ENCODE results near the gene TSLP. TPM values are rescaled to one million over a fixed set of nuclear protein-coding genes. Genes with fewer than 3 reads are reported as not detected.

The TSLP gene
- total RNA-seq, 6 experiments from 2014 or later: 0.74 to 2.4 (median 1.4) TPM

DNA sequence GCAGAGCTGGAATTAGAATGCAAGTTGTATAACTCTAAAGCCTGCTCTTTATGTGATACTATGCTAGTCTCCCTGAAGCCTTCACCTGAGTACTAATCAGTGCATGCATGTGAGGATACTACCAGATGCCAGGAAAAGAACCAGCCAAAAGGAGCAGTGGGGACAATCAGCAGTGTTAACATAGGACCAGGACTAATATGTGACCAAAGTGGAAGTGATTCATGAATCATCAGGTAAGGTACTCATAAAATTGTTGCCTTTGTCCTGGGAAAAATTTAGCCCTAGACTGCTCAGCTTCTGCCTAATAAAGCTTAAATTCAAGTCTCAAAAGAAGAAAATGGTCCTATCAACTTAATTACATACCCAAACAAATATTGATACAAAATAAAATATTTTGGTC is 13.4 kb upstream of the TSLP start:
- ATAC-seq (no peak), DNase-seq (no peak)
- no peaks in the 10 kb centered on the region for H3K27me3 ChIP-seq
- no peaks in the 10 kb centered on the region for H3K9me3 ChIP-seq
- H3K36me3 ChIP-seq: no peaks in the 10 kb centered on the region
- intact Hi-C loops (cut with DNase I): no loop called here
- peaks cover 0 to 2% (median 0%) of the 10 kb centered on the region in 4 donors for H3K4me1 ChIP-seq
- H3K4me3 ChIP-seq: no peak overlapping the region
- no peak for TF ChIP-seq POLR2A (IDR thresholded peaks at IDR 0.05)
- TF ChIP-seq, protein P1, sequence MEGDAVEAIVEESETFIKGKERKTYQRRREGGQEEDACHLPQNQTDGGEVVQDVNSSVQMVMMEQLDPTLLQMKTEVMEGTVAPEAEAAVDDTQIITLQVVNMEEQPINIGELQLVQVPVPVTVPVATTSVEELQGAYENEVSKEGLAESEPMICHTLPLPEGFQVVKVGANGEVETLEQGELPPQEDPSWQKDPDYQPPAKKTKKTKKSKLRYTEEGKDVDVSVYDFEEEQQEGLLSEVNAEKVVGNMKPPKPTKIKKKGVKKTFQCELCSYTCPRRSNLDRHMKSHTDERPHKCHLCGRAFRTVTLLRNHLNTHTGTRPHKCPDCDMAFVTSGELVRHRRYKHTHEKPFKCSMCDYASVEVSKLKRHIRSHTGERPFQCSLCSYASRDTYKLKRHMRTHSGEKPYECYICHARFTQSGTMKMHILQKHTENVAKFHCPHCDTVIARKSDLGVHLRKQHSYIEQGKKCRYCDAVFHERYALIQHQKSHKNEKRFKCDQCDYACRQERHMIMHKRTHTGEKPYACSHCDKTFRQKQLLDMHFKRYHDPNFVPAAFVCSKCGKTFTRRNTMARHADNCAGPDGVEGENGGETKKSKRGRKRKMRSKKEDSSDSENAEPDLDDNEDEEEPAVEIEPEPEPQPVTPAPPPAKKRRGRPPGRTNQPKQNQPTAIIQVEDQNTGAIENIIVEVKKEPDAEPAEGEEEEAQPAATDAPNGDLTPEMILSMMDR (IDR thresholded peaks at IDR 0.05): no peak
- H3K27ac ChIP-seq: no peak overlapping the region

DNA sequence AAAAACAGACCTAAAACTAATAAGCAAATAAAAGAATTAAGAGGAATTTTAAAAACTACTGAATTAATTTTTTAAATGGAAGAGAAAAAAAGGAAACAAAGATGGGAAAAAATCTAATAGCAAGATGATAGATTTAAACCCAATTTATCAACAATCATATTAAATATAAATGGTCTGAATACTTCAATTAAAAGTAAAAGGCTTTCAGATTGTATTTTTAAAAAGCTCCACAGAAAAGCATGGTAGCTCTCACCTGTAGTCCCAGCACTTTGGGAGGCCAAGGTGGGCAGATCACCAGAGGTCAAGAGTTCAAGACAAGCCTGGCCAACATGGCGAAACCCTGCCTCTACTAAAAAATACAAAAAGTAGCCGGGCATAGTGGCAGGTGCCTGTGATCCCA is 11.3 kb upstream of the TSLP start:
- intact Hi-C loops (cut with DNase I): no loop called here
- 74% methylated on average over 2 of the region's 2 CpGs for WGBS (ENCODE audit: insufficient coverage, low coverage, low lambda C conversion rate, missing lambda C conversion rate)
- no peak overlapping the region for H3K4me3 ChIP-seq
- H3K4me1 ChIP-seq: peaks cover 0 to 15% (median 0%) of the 10 kb centered on the region in 4 donors
- TF ChIP-seq POLR2A (IDR thresholded peaks at IDR 0.05): no peak
- TF ChIP-seq, protein P1 (IDR thresholded peaks at IDR 0.05): no peak
- no peaks in the 10 kb centered on the region for H3K9me3 ChIP-seq
- H3K27ac ChIP-seq: no peak overlapping the region
- no peaks in the 10 kb centered on the region for H3K27me3 ChIP-seq
- DNase-seq: no peak
- no peak for ATAC-seq
- no peaks in the 10 kb centered on the region for H3K36me3 ChIP-seq

DNA sequence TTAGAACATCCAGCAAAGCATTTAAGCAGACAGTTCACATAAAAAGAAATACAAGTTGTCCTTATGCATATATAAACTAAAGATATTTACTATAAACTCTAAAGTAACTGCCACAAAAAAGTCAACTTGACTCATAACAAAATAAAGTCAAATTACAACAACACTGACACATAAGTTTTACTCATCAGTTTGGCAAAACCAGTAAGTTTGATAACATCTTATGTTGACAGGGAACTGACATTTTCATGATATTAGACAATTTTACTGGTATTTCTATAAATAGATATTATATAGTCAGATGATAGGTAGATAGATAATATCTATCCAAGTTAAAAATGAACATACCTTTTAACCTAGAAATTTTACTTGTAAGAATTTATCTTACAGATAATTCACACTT is 9.9 kb upstream of the TSLP start:
- no peak for ATAC-seq
- Histone ChIP-seq H3K4me3 (no peak overlapping the region), H3K27ac (no peak overlapping the region), H3K36me3 (no peaks in the 10 kb centered on the region), H3K9me3 (no peaks in the 10 kb centered on the region), H3K4me1 (peaks cover 0 to 15% (median 3%) of the 10 kb centered on the region in 4 donors), H3K27me3 (no peaks in the 10 kb centered on the region)
- intact Hi-C loops (cut with DNase I): no loop called here
- no peak for DNase-seq
- TF ChIP-seq POLR2A (IDR thresholded peaks at IDR 0.05): no peak
- TF ChIP-seq, protein P1 (IDR thresholded peaks at IDR 0.05): no peak

DNA sequence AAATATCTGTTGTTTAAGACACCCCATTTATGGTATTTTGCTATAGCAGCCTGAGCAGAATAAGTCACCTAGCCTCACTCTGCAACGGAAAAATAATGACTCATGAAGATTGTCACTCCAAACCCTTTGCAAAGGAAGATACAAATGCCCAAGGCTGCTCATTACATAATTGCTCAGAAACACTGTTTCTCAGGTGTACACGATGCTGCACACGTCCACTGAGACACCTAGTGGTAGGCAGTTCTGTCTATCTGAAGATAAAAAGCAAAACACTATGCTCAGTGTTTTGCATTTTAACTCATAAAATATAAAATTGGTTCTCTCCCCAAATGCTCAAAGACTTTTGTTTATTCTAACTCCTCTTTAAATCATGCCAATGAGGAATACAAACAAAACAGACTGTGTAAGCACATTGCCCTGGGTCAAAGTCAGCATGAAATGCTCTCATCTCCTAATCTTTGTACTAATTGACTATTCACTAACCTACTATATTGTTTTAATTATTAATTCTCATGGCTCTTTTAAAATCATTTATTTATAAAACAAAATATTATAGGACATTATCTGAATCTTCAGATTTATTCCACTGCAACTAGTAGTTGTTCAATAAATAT is 7.7 kb upstream of the TSLP start:
- intact Hi-C loops (cut with DNase I): no loop called here
- Histone ChIP-seq H3K27ac (peak overlapping the region in 1 of 3 donors; percentile 0), H3K9me3 (no peaks in the 10 kb centered on the region), H3K4me3 (no peak overlapping the region), H3K27me3 (no peaks in the 10 kb centered on the region), H3K36me3 (no peaks in the 10 kb centered on the region), H3K4me1 (peaks cover 0 to 15% (median 4%) of the 10 kb centered on the region in 4 donors)
- DNase-seq: peak in 2 of 3 donors; percentile 19 to 52
- ATAC-seq: peak; percentile 89 to 96 (median 94)
- TF ChIP-seq, protein P1 (IDR thresholded peaks at IDR 0.05): peak; percentile 48 to 69 (median 63)
- TF ChIP-seq POLR2A (IDR thresholded peaks at IDR 0.05): no peak
- WGBS (ENCODE audit: insufficient coverage, low coverage, low lambda C conversion rate, missing lambda C conversion rate): 12% methylated on average over 3 of the region's 3 CpGs

Data from right lobe of liver (tissue), 6 donors.